ENCODE data around the gene TSSK2. TPM values are rescaled to one million over a fixed set of nuclear protein-coding genes. Genes with fewer than 3 reads are reported as not detected.
"Not testable (repeated sequence)": the region's sequence is repeated elsewhere in the genome, so short reads cannot be mapped to it uniquely, and the experiment has no call there.

TSSK2 gene
- not detected in 2 replicates for total RNA-seq

GRCh38 chr22:19130959-19131684, at the start of gene TSSK2:
Gene TSSK2, plus strand, starts transcription at chr22:19131308. Its CDS starts 92 bp downstream, at chr22:19131400.
- no peak for DNase-seq (ENCODE audit: low read depth)
- peaks cover 11% of the 10 kb centered on the region for H3K36me3 ChIP-seq (ENCODE audit: control insufficient read depth, insufficient read depth, low read length)
- TF ChIP-seq CTCF (IDR thresholded peaks at IDR 0.05; ENCODE audit: insufficient read depth, low read length, severe bottlenecking): no peak
- no peaks in the 10 kb centered on the region for H3K27me3 ChIP-seq (ENCODE audit: control insufficient read depth, insufficient read depth, low read length)
- FAIRE-seq: no peak
- H3K4me3 ChIP-seq (ENCODE audit: low read depth, low read length): no peak within 1 kb of the TSS

GRCh38 chr22:19081351-19081750, 49.8 kb upstream of the TSSK2 start:
- no peaks in the 10 kb centered on the region for H3K27me3 ChIP-seq (ENCODE audit: control insufficient read depth, insufficient read depth, low read length)
- FAIRE-seq (no peak), DNase-seq (ENCODE audit: low read depth) (no peak)
- no peak overlapping the region for H3K4me3 ChIP-seq (ENCODE audit: low read depth, low read length)
- no peak for TF ChIP-seq CTCF (IDR thresholded peaks at IDR 0.05; ENCODE audit: insufficient read depth, low read length, severe bottlenecking)
- H3K36me3 ChIP-seq (ENCODE audit: control insufficient read depth, insufficient read depth, low read length): peaks cover 8% of the 10 kb centered on the region

GRCh38 chr22:19082101-19082500, 49.0 kb upstream of the TSSK2 start:
- H3K36me3 ChIP-seq (ENCODE audit: control insufficient read depth, insufficient read depth, low read length): peaks cover 10% of the 10 kb centered on the region
- no peak for TF ChIP-seq CTCF (IDR thresholded peaks at IDR 0.05; ENCODE audit: insufficient read depth, low read length, severe bottlenecking)
- FAIRE-seq (no peak), DNase-seq (ENCODE audit: low read depth) (no peak)
- H3K4me3 ChIP-seq (ENCODE audit: low read depth, low read length): no peak overlapping the region
- H3K27me3 ChIP-seq (ENCODE audit: control insufficient read depth, insufficient read depth, low read length): no peaks in the 10 kb centered on the region

- peaks cover 10% of the 10 kb centered on the region for H3K36me3 ChIP-seq (ENCODE audit: control insufficient read depth, insufficient read depth, low read length)
- no peak overlapping the region for H3K4me3 ChIP-seq (ENCODE audit: low read depth, low read length)
- no peak for DNase-seq (ENCODE audit: low read depth)
- no peak for FAIRE-seq
- no peaks in the 10 kb centered on the region for H3K27me3 ChIP-seq (ENCODE audit: control insufficient read depth, insufficient read depth, low read length)
- TF ChIP-seq CTCF (IDR thresholded peaks at IDR 0.05; ENCODE audit: insufficient read depth, low read length, severe bottlenecking): no peak
Observed at GRCh38 chr22:19082793-19083192, 48.3 kb upstream of the TSSK2 start.

- not testable (repeated sequence) for H3K27me3 ChIP-seq (ENCODE audit: control insufficient read depth, insufficient read depth, low read length); DNase-seq (ENCODE audit: low read depth); H3K4me3 ChIP-seq (ENCODE audit: low read depth, low read length); FAIRE-seq
- peaks cover 14% of the 10 kb centered on the region for H3K36me3 ChIP-seq (ENCODE audit: control insufficient read depth, insufficient read depth, low read length)
Observed at GRCh38 chr22:19084126-19084525, 47.0 kb upstream of the TSSK2 start.

- FAIRE-seq; H3K4me3 ChIP-seq (ENCODE audit: low read depth, low read length); DNase-seq (ENCODE audit: low read depth); H3K27me3 ChIP-seq (ENCODE audit: control insufficient read depth, insufficient read depth, low read length): not testable (repeated sequence)
- H3K36me3 ChIP-seq (ENCODE audit: control insufficient read depth, insufficient read depth, low read length): peaks cover 15% of the 10 kb centered on the region
Observed at GRCh38 chr22:19084586-19084985, 46.5 kb upstream of the TSSK2 start.

GRCh38 chr22:19085233-19085718, 45.8 kb upstream of the TSSK2 start:
- TF ChIP-seq CTCF (IDR thresholded peaks at IDR 0.05; ENCODE audit: insufficient read depth, low read length, severe bottlenecking): peak; percentile 48
- peak; percentile 29 for DNase-seq (ENCODE audit: low read depth)
- peaks cover 13% of the 10 kb centered on the region for H3K36me3 ChIP-seq (ENCODE audit: control insufficient read depth, insufficient read depth, low read length)

More at GRCh38 chr22:19085233-19085718, 45.8 kb upstream of the TSSK2 start:
- Histone ChIP-seq H3K27me3 (ENCODE audit: control insufficient read depth, insufficient read depth, low read length) (no peaks in the 10 kb centered on the region), H3K4me3 (ENCODE audit: low read depth, low read length) (no peak overlapping the region)
- FAIRE-seq: no peak
